ENCODE data around the gene NELL2. TPM values are rescaled to one million over a fixed set of nuclear protein-coding genes. Genes with fewer than 3 reads are reported as not detected.
A peak's percentile ranks its signal among the peaks of the same experiment; 100 is the strongest.
"Not testable (repeated sequence)": the region's sequence is repeated elsewhere in the genome, so short reads cannot be mapped to it uniquely, and the experiment has no call there.

The NELL2 gene
- total RNA-seq, 4 donors from 2014 or later = 4.7 to 20.5 (median 9.3) TPM

GRCh38 chr12:44748950-44749468 lies 127.1 kb downstream of the NELL2 start:
- no peak for DNase-seq (ENCODE audit: low spot score in 2 of 2)
- WGBS = 49% methylated on average over 3 of the region's 3 CpGs
- H3K36me3 ChIP-seq = no peaks in the 10 kb centered on the region
- no peaks in the 10 kb centered on the region for H3K27me3 ChIP-seq
- no peaks in the 10 kb centered on the region for H3K9me3 ChIP-seq
- H3K4me3 ChIP-seq = no peak overlapping the region
- TF ChIP-seq CTCF (IDR thresholded peaks at IDR 0.05) (no peak), EP300 (IDR thresholded peaks at IDR 0.05) (no peak)
- no peak overlapping the region for H3K27ac ChIP-seq
- H3K4me1 ChIP-seq = no peaks in the 10 kb centered on the region

GRCh38 chr12:44741292-44741980 lies 134.7 kb downstream of the NELL2 start:
- not testable (repeated sequence) for H3K36me3 ChIP-seq, H3K4me1 ChIP-seq, H3K9me3 ChIP-seq, H3K4me3 ChIP-seq, H3K27ac ChIP-seq, H3K27me3 ChIP-seq
- DNase-seq (ENCODE audit: low spot score in 2 of 2) = peak in 1 of 2 donors; percentile 76
- WGBS = 89% methylated on average over 7 of the region's 17 CpGs

GRCh38 chr12:44738051-44738450 lies 138.1 kb downstream of the NELL2 start:
- DNase-seq (ENCODE audit: low spot score in 2 of 2) = no peak
- TF ChIP-seq POLR2A (IDR thresholded peaks at IDR 0.05) = no peak
- no peak for TF ChIP-seq CTCF (IDR thresholded peaks at IDR 0.05)
- no peak for TF ChIP-seq EP300 (IDR thresholded peaks at IDR 0.05)
- TF ChIP-seq POLR2AphosphoS5 (IDR thresholded peaks at IDR 0.05) = no peak
- H3K4me3 ChIP-seq = no peak overlapping the region
- no peak overlapping the region for H3K27ac ChIP-seq
- H3K27me3 ChIP-seq = no peaks in the 10 kb centered on the region
- no peaks in the 10 kb centered on the region for H3K9me3 ChIP-seq
- 69% methylated on average over 1 of the region's 1 CpG for WGBS
- H3K36me3 ChIP-seq = no peaks in the 10 kb centered on the region
- H3K4me1 ChIP-seq = no peaks in the 10 kb centered on the region

GRCh38 chr12:44728566-44728965 lies 147.5 kb downstream of the NELL2 start:
- TF ChIP-seq POLR2AphosphoS5 (IDR thresholded peaks at IDR 0.05) (no peak), CTCF (IDR thresholded peaks at IDR 0.05) (no peak), POLR2A (IDR thresholded peaks at IDR 0.05) (no peak), EP300 (IDR thresholded peaks at IDR 0.05) (no peak)
- Histone ChIP-seq H3K4me1 (no peaks in the 10 kb centered on the region), H3K27ac (no peak overlapping the region), H3K36me3 (no peaks in the 10 kb centered on the region), H3K9me3 (peaks cover 17% of the 10 kb centered on the region), H3K4me3 (no peak overlapping the region), H3K27me3 (no peaks in the 10 kb centered on the region)
- 93% methylated on average over 1 of the region's 1 CpG for WGBS
- no peak for DNase-seq (ENCODE audit: low spot score in 2 of 2)

- TF ChIP-seq POLR2A (IDR thresholded peaks at IDR 0.05) (no peak), POLR2AphosphoS5 (IDR thresholded peaks at IDR 0.05) (no peak), EP300 (IDR thresholded peaks at IDR 0.05) (no peak), CTCF (IDR thresholded peaks at IDR 0.05) (no peak)
- Histone ChIP-seq H3K9me3 (no peaks in the 10 kb centered on the region), H3K27me3 (no peaks in the 10 kb centered on the region), H3K36me3 (no peaks in the 10 kb centered on the region), H3K4me1 (no peaks in the 10 kb centered on the region), H3K27ac (no peak overlapping the region), H3K4me3 (no peak overlapping the region)
- 58% methylated on average over 2 of the region's 2 CpGs for WGBS
- no peak for DNase-seq (ENCODE audit: low spot score in 2 of 2)
Measured at GRCh38 chr12:44720265-44720664, 155.8 kb downstream of the NELL2 start.

- Histone ChIP-seq H3K4me3 (no peak overlapping the region), H3K9me3 (no peaks in the 10 kb centered on the region), H3K36me3 (no peaks in the 10 kb centered on the region), H3K27ac (no peak overlapping the region), H3K4me1 (no peaks in the 10 kb centered on the region), H3K27me3 (no peaks in the 10 kb centered on the region)
- no peak for DNase-seq (ENCODE audit: low spot score in 2 of 2)
- no peak for TF ChIP-seq CTCF (IDR thresholded peaks at IDR 0.05)
- no peak for TF ChIP-seq POLR2AphosphoS5 (IDR thresholded peaks at IDR 0.05)
- TF ChIP-seq POLR2A (IDR thresholded peaks at IDR 0.05) = no peak
- TF ChIP-seq EP300 (IDR thresholded peaks at IDR 0.05) = no peak
- 88% methylated on average over 2 of the region's 2 CpGs for WGBS
Measured at GRCh38 chr12:44717612-44718011, 158.5 kb downstream of the NELL2 start.

Measured in suprapubic skin (tissue), 4 donors.